ENCODE results near the gene RFC1. TPM values are rescaled to one million over a fixed set of nuclear protein-coding genes. Genes with fewer than 3 reads are reported as not detected.

RFC1 gene
- total and polyA plus RNA-seq, 2 donors (not counting 3 experiments of a cell fraction or from before 2014, with no cell fraction given): 12.9 to 57.1 TPM

GRCh38 chr4:39243462-39243861 is 122.7 kb downstream of the RFC1 start:
- no peak overlapping the region for H3K9ac ChIP-seq (replicated peaks; ENCODE audit: extremely low read depth, insufficient read depth, low read length)
- intact Hi-C loops (cut with micrococcal nuclease) (no loop called here), dilution Hi-C loops (cut with MboI; ENCODE audit: extremely low pct_ligation_motif_present, low sequenced_read_pairs) (no loop called here)
- H3K27me3 ChIP-seq (ENCODE audit: control insufficient read depth in 2 of 2, insufficient read depth in 2 of 2, low read length in 2 of 2): no peaks in the 10 kb centered on the region
- no peaks in the 10 kb centered on the region for H3K9me3 ChIP-seq (replicated peaks; ENCODE audit: control insufficient read depth, insufficient read depth, low read length)
- ChIA-PET CTCF (interaction anchor here (1.4 to 3.2 kb wide), 2 partner anchors 9 to 13 kb away, joined by 5 to 8 read pairs; no protein-coding TSS in a partner anchor), POLR2A (no interaction called here)
- H4K20me1 ChIP-seq (replicated peaks; ENCODE audit: control insufficient read depth, extremely low read depth, insufficient read depth, low read length): no peaks in the 10 kb centered on the region
- no peaks in the 10 kb centered on the region for H3K79me2 ChIP-seq (ENCODE audit: control insufficient read depth, insufficient read depth, low read length)
- H3K9me1 ChIP-seq (replicated peaks; ENCODE audit: control insufficient read depth, extremely low read depth, insufficient read depth, low read length): no peaks in the 10 kb centered on the region
- H3K4me1 ChIP-seq (ENCODE audit: control insufficient read depth, extremely low read depth, insufficient read depth, low read length): no peaks in the 10 kb centered on the region
- H3K27ac ChIP-seq (ENCODE audit: insufficient read depth, low read depth, low read length): no peak overlapping the region
- H2AFZ ChIP-seq (ENCODE audit: low read depth, low read length): no peak overlapping the region
- H3K4me3 ChIP-seq (replicated peaks in 1 of 3; ENCODE audit: insufficient read depth in 1 of 3, low read depth in 1 of 3, low read length in 3 of 3): no peak overlapping the region
- H3K4me2 ChIP-seq (ENCODE audit: insufficient read depth, low read length): no peak overlapping the region
- DNase-seq (ENCODE audit: low read depth, low spot score) (no peak), FAIRE-seq (no peak)
- no peaks in the 10 kb centered on the region for H3K36me3 ChIP-seq (ENCODE audit: control insufficient read depth in 2 of 2, extremely low read depth in 1 of 2, insufficient read depth in 2 of 2, low read length in 2 of 2)
- TF ChIP-seq GATA2 (IDR thresholded peaks at IDR 0.05; ENCODE audit: insufficient read depth, insufficient read length, low read depth, low read length) (no peak), CTCF (IDR thresholded peaks at IDR 0.05; ENCODE audit: extremely low read depth in 1 of 2, insufficient read depth in 1 of 2, low read depth in 1 of 2, low read length in 2 of 2) (no peak), JUN (IDR thresholded peaks at IDR 0.05; ENCODE audit: borderline replicate concordance, insufficient read depth, insufficient read length, low read depth) (no peak), FOS (IDR thresholded peaks at IDR 0.05; ENCODE audit: borderline replicate concordance, insufficient read depth, low read length) (no peak), MYC (IDR thresholded peaks at IDR 0.05; ENCODE audit: low read depth, low read length) (no peak), MAX (IDR thresholded peaks at IDR 0.05; ENCODE audit: insufficient read depth, insufficient read length) (no peak), POLR2AphosphoS5 (IDR thresholded peaks at IDR 0.05; ENCODE audit: insufficient read depth, low read depth, low read length) (no peak)
- BruUV-seq (replicated peaks): no TSS peak

Small RNA genes within 50 kb of the gene (microRNA-seq; reads per million reads assigned to microRNA genes)
- gene MIR5591 (ENCODE audit: borderline number of aligned reads, borderline replicate concordance): not detected

Small RNA genes within 50 kb of the gene (small RNA-seq; reads per million reads assigned to genes)
- not detected for gene MIR5591 (ENCODE audit: insufficient read depth, insufficient read length, low read depth, low replicate concordance)
- gene RNU6-32P (ENCODE audit: insufficient read depth, insufficient read length, low read depth, low replicate concordance): not detected
- gene RNU6-887P (ENCODE audit: insufficient read depth, insufficient read length, low read depth, low replicate concordance): not detected

Other genes starting within 250 kb of the RFC1 start
- gene WDR19, start 183.8 kb downstream of the RFC1 start, total RNA-seq: 28.2 and 32.7 TPM in 2 replicates
- gene WDR19, start 183.8 kb downstream of the RFC1 start, polyA plus RNA-seq: 27.0 and 27.1 TPM in 2 replicates
- gene KLB, start 40.6 kb upstream of the RFC1 start, total RNA-seq: not detected in 2 replicates
- 0.01 and 0.02 TPM in 2 replicates for gene KLB, start 40.6 kb upstream of the RFC1 start, polyA plus RNA-seq
- gene RPL9, start 92.6 kb upstream of the RFC1 start, total RNA-seq: 963 and 988 TPM in 2 replicates
- gene RPL9, start 92.6 kb upstream of the RFC1 start, polyA plus RNA-seq: 547 and 1,186 TPM in 2 replicates
- 9.7 and 11.3 TPM in 2 replicates for gene LIAS, start 92.7 kb upstream of the RFC1 start, total RNA-seq
- 4.0 and 5.5 TPM in 2 replicates for gene LIAS, start 92.7 kb upstream of the RFC1 start, polyA plus RNA-seq
- gene UGDH, start 161.1 kb upstream of the RFC1 start, total RNA-seq: 62.1 and 69.7 TPM in 2 replicates
- gene UGDH, start 161.1 kb upstream of the RFC1 start, polyA plus RNA-seq: 25.5 and 41.3 TPM in 2 replicates

Measured in endothelial cell of umbilical vein (primary cell).